H1 (cell line): ENCODE measurements around the gene BNC1. TPM values are rescaled to one million over a fixed set of nuclear protein-coding genes. Genes with fewer than 3 reads are reported as not detected.

Experiments used
- CTCF ChIA-PET: fragments of 300-600 bp; sonication (Branson Sonifier 250); formaldehyde crosslinking; loops from one replicate; lab custom pipeline; 2021; ENCODE audit not compliant: partially characterized antibody; lab: Charles Lee
- POLR2A ChIA-PET: fragments of 300-600 bp; sonication (Branson Sonifier 250); formaldehyde crosslinking; loops from one replicate; lab custom pipeline; 2021; ENCODE audit warnings: inconsistent platforms; ENCODE audit not compliant: partially characterized antibody; lab: Charles Lee
- DNase-seq, 2 experiments: peaks; one replicate each; pipeline versions ENCODE4 v3.0.0 to v3.0.0-alpha.2; 2010 to 2022; ENCODE audit warnings: low spot score in 2 of 2, low read depth in 1 of 2, mixed read lengths in 1 of 2
- FAIRE-seq: peaks from 2 replicates; lab custom pipeline; 2011; peaks lifted over from hg19 to GRCh38; lab: Jason Lieb, UNC
- H2AFZ ChIP-seq: 2 replicates; pipeline ENCODE4 v1.8.1; 2012; ENCODE audit warnings: low read length, inconsistent platforms
- H2AK5ac ChIP-seq: 2 replicates; pipeline ENCODE4 v1.6.1; 2013; ENCODE audit warnings: low read depth, low read length
- H2BK120ac ChIP-seq: replicated peaks from 2 replicates; pipeline ENCODE3; 2013; ENCODE audit warnings: low read depth, low read length, inconsistent platforms
- H2BK12ac ChIP-seq: 2 replicates; pipeline ENCODE4 v1.6.1; 2013; ENCODE audit warnings: low read depth, low read length
- H2BK15ac ChIP-seq: 2 replicates; pipeline ENCODE4 v1.6.1; 2013; ENCODE audit warnings: low read length
- H2BK20ac ChIP-seq: 2 replicates; pipeline ENCODE4 v1.6.1; 2013; ENCODE audit warnings: low read length
- H2BK5ac ChIP-seq: 2 replicates; pipeline ENCODE4 v1.6.1; 2013; ENCODE audit warnings: low read depth, low read length
- H3K14ac ChIP-seq: 2 replicates; pipeline ENCODE4 v1.6.1; 2013; ENCODE audit warnings: inconsistent platforms; ENCODE audit not compliant: insufficient read length
- H3K18ac ChIP-seq: 2 replicates; pipeline ENCODE4 v1.6.1; 2013; ENCODE audit warnings: low read length; ENCODE audit errors: extremely low read depth
- H3K23ac ChIP-seq: 2 replicates; pipeline ENCODE4 v1.6.1; 2013; ENCODE audit warnings: inconsistent platforms; ENCODE audit not compliant: insufficient read length
- H3K23me2 ChIP-seq: 2 replicates; pipeline ENCODE4 v1.6.1; 2013; ENCODE audit warnings: low read depth, low read length
- H3K27ac ChIP-seq: 2 replicates; pipeline ENCODE4 v1.6.1; 2011; ENCODE audit warnings: low read depth, low read length, inconsistent platforms
- H3K27me3 ChIP-seq, 4 experiments: replicated peaks in 1 of 4; 1 replicate in 1 of 4; 2 replicates in 3 of 4; pipeline versions ENCODE4 v1.6.1 to v1.8.1; 2011 to 2013; ENCODE audit warnings: low read length in 3 of 4, mild to moderate bottlenecking in 3 of 4, inconsistent platforms in 2 of 4, mixed read lengths in 2 of 4, moderate library complexity in 1 of 4; ENCODE audit not compliant: control insufficient read depth in 3 of 4, insufficient read depth in 3 of 4; ENCODE audit errors: extremely low read depth in 1 of 4
- H3K36me3 ChIP-seq, 4 experiments: 2 replicates each; pipeline versions ENCODE4 v1.6.1 to v1.8.1; 2011 to 2013; ENCODE audit warnings: mild to moderate bottlenecking in 4 of 4, low read length in 3 of 4, moderate library complexity in 2 of 4, control low read depth in 1 of 4, inconsistent platforms in 1 of 4; ENCODE audit not compliant: insufficient read depth in 4 of 4, control insufficient read depth in 2 of 4
- H3K4ac ChIP-seq: replicated peaks from 2 replicates; pipeline ENCODE3; 2013; ENCODE audit warnings: low read length, low read depth, mixed read lengths, inconsistent platforms; ENCODE audit not compliant: insufficient read length
- H3K4me1 ChIP-seq, 4 experiments: replicated peaks in 1 of 4; 1 replicate in 1 of 4; 2 replicates in 3 of 4; pipeline versions ENCODE4 v1.6.1 to v1.8.1; 2011 to 2013; ENCODE audit warnings: low read length in 3 of 4, inconsistent platforms in 2 of 4, mixed read lengths in 1 of 4; ENCODE audit not compliant: insufficient read depth in 4 of 4, control insufficient read depth in 3 of 4
- H3K4me2 ChIP-seq, 2 experiments: 2 replicates each; pipeline versions ENCODE4 v1.6.1 to v1.8.1; 2011 to 2013; ENCODE audit warnings: low read depth in 2 of 2, low read length in 2 of 2, control low read depth in 1 of 2, inconsistent platforms in 1 of 2, mild to moderate bottlenecking in 1 of 2; ENCODE audit not compliant: insufficient read depth in 1 of 2
- H3K4me3 ChIP-seq, 4 experiments: fragments of 200-600, 300-600 bp in 1 of 4; sonication (generic), shearing (Covaris generic), sonication (Bioruptor Twin) in 1 of 4; 2 replicates each; pipeline versions ENCODE4 v1.5.1 to v1.8.1; 2011 to 2016; ENCODE audit warnings: low read length in 4 of 4, low read depth in 3 of 4, control low read depth in 2 of 4, inconsistent platforms in 2 of 4, mild to moderate bottlenecking in 2 of 4, mixed read lengths in 1 of 4, moderate library complexity in 1 of 4; ENCODE audit not compliant: insufficient read depth in 2 of 4; ENCODE audit errors: extremely low read depth in 1 of 4
- H3K56ac ChIP-seq: replicated peaks from 2 replicates; pipeline ENCODE3; 2013; ENCODE audit warnings: low read depth, mild to moderate bottlenecking, mixed read lengths, low read length, inconsistent platforms; ENCODE audit not compliant: insufficient read length
- H3K79me1 ChIP-seq: 2 replicates; pipeline ENCODE4 v1.6.1; 2013; ENCODE audit warnings: low read depth, low read length, control low read depth
- H3K79me2 ChIP-seq, 2 experiments: 2 replicates each; pipeline versions ENCODE4 v1.6.1 to v1.8.1; 2012 to 2013; ENCODE audit warnings: low read length in 2 of 2, mild to moderate bottlenecking in 2 of 2, inconsistent platforms in 1 of 2; ENCODE audit not compliant: insufficient read depth in 2 of 2, control insufficient read depth in 1 of 2
- H3K9ac ChIP-seq, 4 experiments: replicated peaks in 1 of 4; 1 replicate in 1 of 4; 2 replicates in 3 of 4; pipeline versions ENCODE4 v1.6.1 to v1.8.1; 2011 to 2013; ENCODE audit warnings: low read depth in 3 of 4, low read length in 3 of 4, control low read depth in 2 of 4, mild to moderate bottlenecking in 2 of 4, moderate library complexity in 2 of 4, inconsistent platforms in 1 of 4; ENCODE audit errors: extremely low read depth in 1 of 4
- H3K9me3 ChIP-seq, 2 experiments: 2 replicates each; pipeline versions ENCODE4 v1.6.1 to v1.8.1; 2012 to 2013; ENCODE audit warnings: mild to moderate bottlenecking in 2 of 2, moderate library complexity in 2 of 2, control low read depth in 1 of 2, inconsistent platforms in 1 of 2, low read depth in 1 of 2, low read length in 1 of 2, mixed read lengths in 1 of 2; ENCODE audit not compliant: insufficient read depth in 2 of 2
- H4K20me1 ChIP-seq, 2 experiments: replicated peaks in 1 of 2; 2 replicates each; pipeline versions ENCODE3 to v1.8.1; 2011 to 2013; ENCODE audit warnings: inconsistent platforms in 2 of 2, low read length in 2 of 2, mild to moderate bottlenecking in 1 of 2; ENCODE audit not compliant: insufficient read depth in 2 of 2, control insufficient read depth in 1 of 2
- H4K5ac ChIP-seq: 2 replicates; pipeline ENCODE4 v1.6.1; 2013; ENCODE audit warnings: low read length, low read depth, mixed read lengths, inconsistent platforms; ENCODE audit not compliant: insufficient read length
- H4K8ac ChIP-seq: 2 replicates; pipeline ENCODE4 v1.8.0; 2013; ENCODE audit warnings: mild to moderate bottlenecking, moderate library complexity, low read length, inconsistent platforms; ENCODE audit not compliant: insufficient read depth; ENCODE audit errors: extremely low read depth
- H4K91ac ChIP-seq: replicated peaks from 2 replicates; pipeline ENCODE3; 2013; ENCODE audit warnings: low read length, mixed read lengths, inconsistent platforms; ENCODE audit not compliant: insufficient read length
- ATF2 ChIP-seq: IDR thresholded peaks from 2 replicates; pipeline ENCODE4 v1.6.1; 2012; ENCODE audit warnings: low read length, inconsistent platforms
- BACH1 ChIP-seq: IDR thresholded peaks from 2 replicates; pipeline ENCODE4 v1.6.1; 2012; ENCODE audit warnings: low read length, improper control_type of control experiment
- CHD1 ChIP-seq: IDR thresholded peaks from 2 replicates; pipeline ENCODE4 v1.6.1; 2012; ENCODE audit warnings: low read depth, low read length, improper control_type of control experiment
- EGR1 ChIP-seq: IDR thresholded peaks from 2 replicates; pipeline ENCODE4 v1.6.1; 2011; ENCODE audit warnings: low read depth, low read length, borderline replicate concordance
- FOSL1 ChIP-seq: IDR thresholded peaks from 2 replicates; pipeline ENCODE4 v1.6.1; 2011; ENCODE audit warnings: mild to moderate bottlenecking, low read depth, low read length, moderate library complexity; ENCODE audit not compliant: insufficient read depth
- HDAC2 ChIP-seq, 2 experiments: fragments of 300-600 bp in 1 of 2; sonication (generic) in 1 of 2; IDR thresholded peaks; 2 replicates each; pipeline ENCODE4 v1.6.1; 2011 to 2012; ENCODE audit warnings: low read depth in 2 of 2, low read length in 2 of 2, mild to moderate bottlenecking in 2 of 2, moderate library complexity in 2 of 2, borderline replicate concordance in 1 of 2, inconsistent platforms in 1 of 2
- MAFK ChIP-seq: IDR thresholded peaks from 2 replicates; pipeline ENCODE4 v1.6.1; 2012; ENCODE audit warnings: low read depth, mild to moderate bottlenecking, improper control_type of control experiment, low read length
- RBBP5 ChIP-seq: IDR thresholded peaks from 2 replicates; pipeline ENCODE4 v1.7.1; 2012; ENCODE audit warnings: low read depth, mild to moderate bottlenecking, inconsistent platforms, low read length, moderate library complexity, borderline replicate concordance
- RXRA ChIP-seq: IDR thresholded peaks from 2 replicates; pipeline ENCODE4 v1.6.1; 2011; ENCODE audit warnings: low read depth, mild to moderate bottlenecking, low read length, moderate library complexity; ENCODE audit not compliant: insufficient read depth
- SAP30 ChIP-seq: fragments of 300-600 bp; sonication (generic); IDR thresholded peaks from 2 replicates; pipeline ENCODE4 v1.7.1; 2012; ENCODE audit warnings: low read length, moderate library complexity, mild to moderate bottlenecking, inconsistent platforms; ENCODE audit not compliant: insufficient read depth, insufficient replicate concordance
- SIN3A ChIP-seq, 2 experiments: IDR thresholded peaks in 1 of 2; conservative IDR thresholded peaks in 1 of 2; 2 replicates each; pipeline ENCODE4 v1.6.1; 2011 to 2012; ENCODE audit warnings: low read length in 2 of 2, improper control_type of control experiment in 1 of 2, low read depth in 1 of 2, mild to moderate bottlenecking in 1 of 2
- TCF12 ChIP-seq: IDR thresholded peaks from 2 replicates; pipeline ENCODE4 v1.6.1; 2011; ENCODE audit warnings: low read depth, mild to moderate bottlenecking, low read length
- WGBS, 2 experiments: shearing (Covaris generic) in 1 of 2; methylation state at CpG; one replicate each; pipeline versions ENCODE4 v1.1.6 to v1.1.7; 2013 to 2015; ENCODE audit warnings: low lambda C conversion rate in 2 of 2, mixed read lengths in 2 of 2, inconsistent platforms in 1 of 2, low coverage in 1 of 2, missing lambda C conversion rate in 1 of 2; ENCODE audit not compliant: insufficient replicate concordance in 2 of 2, insufficient coverage in 1 of 2, insufficient read length in 1 of 2; ENCODE audit errors: extremely low coverage in 1 of 2, missing lambda C conversion rate in 1 of 2; 5-methylcytosine and 5-hydroxymethylcytosine counted together
- polyA plus RNA-seq, 7 experiments: library from polyadenylated mRNA; depleted of rRNA in 3 of 7; stranded (reverse) in 5 of 7; unstranded in 2 of 7; fragments of >200 nt in 5 of 7; fragments of 200-250 nt in 2 of 7; gene quantifications; 1 replicate in 5 of 7; 2 replicates in 1 of 7; 4 replicates in 1 of 7; pipeline versions ENCODE4 v1.2.1 to v1.2.3, GENCODE V29; 2011 to 2013; ENCODE audit warnings: missing spikeins in 2 of 7, mixed read lengths in 2 of 7
- total RNA-seq: library from RNA; stranded (reverse); fragmentation: NEBNext Ultra II Directional; extraction: Animal tissue kit (Norgen Biotek cat#: 25700); gene quantifications from 2 replicates; pipeline ENCODE4 v1.2.1, GENCODE V29; 2021

The BNC1 gene
- total and polyA plus RNA-seq, 2 of the 8 experiments (the other 6 are each of a cell fraction or from before 2014, with no cell fraction given) = 0.99 to 2.1 TPM

GRCh38 chr15:83306561-83306960, 22.1 kb upstream of the BNC1 start:
- H4K91ac ChIP-seq = no peak overlapping the region
- no peaks in the 10 kb centered on the region; the same call in none of the 2 replicates for H3K23me2 ChIP-seq
- no peaks in the 10 kb centered on the region; a peak in 1 of 7 replicates for H3K27me3 ChIP-seq
- H3K18ac ChIP-seq = no peak overlapping the region
- no peak overlapping the region for H2BK5ac ChIP-seq
- no peak overlapping the region for H3K4ac ChIP-seq
- no peaks in the 10 kb centered on the region for H3K36me3 ChIP-seq
- H3K23ac ChIP-seq = no peak overlapping the region
- DNase-seq = no peak
- peaks cover 9 to 32% (median 19%) of the 10 kb centered on the region in 4 experiments for H3K4me1 ChIP-seq
- H4K8ac ChIP-seq = no peak overlapping the region
- H2AFZ ChIP-seq = no peak overlapping the region
- H2BK12ac ChIP-seq = no peak overlapping the region; the same call in 1 of the 2 replicates
- no peak overlapping the region for H3K14ac ChIP-seq
- H2BK120ac ChIP-seq = no peak overlapping the region
- H2BK20ac ChIP-seq = no peak overlapping the region
- H3K4me3 ChIP-seq = no peak overlapping the region
- WGBS, 2 experiments = 80% methylated on average over 3 of the region's 3 CpGs; no CpG with 5 or more reads in 1 of the 2 experiments
- no peaks in the 10 kb centered on the region for H3K9me3 ChIP-seq
- H2BK15ac ChIP-seq = no peak overlapping the region
- POLR2A ChIA-PET = no interaction called here
- H3K4me2 ChIP-seq = 0 out of 4 replicates have a peak overlapping the region, but pooled peaks of 1 of the 2 experiments have one; percentile 33
- H3K27ac ChIP-seq = no peak overlapping the region
- H3K56ac ChIP-seq = no peak overlapping the region
- no peaks in the 10 kb centered on the region for H4K20me1 ChIP-seq
- H2AK5ac ChIP-seq = no peak overlapping the region
- H4K5ac ChIP-seq = no peak overlapping the region
- H3K79me1 ChIP-seq = no peaks in the 10 kb centered on the region
- no peak for FAIRE-seq
- CTCF ChIA-PET = interaction anchor here (0.9 to 2.2 kb wide), 4 partner anchors 8 to 130 kb away, joined by 4 to 10 read pairs (median 6); no protein-coding TSS in a partner anchor
- H3K9ac ChIP-seq = no peak overlapping the region
- no peaks in the 10 kb centered on the region for H3K79me2 ChIP-seq
- no peak for TF ChIP-seq RBBP5
- TF ChIP-seq MAFK = no peak
- TF ChIP-seq SAP30 = no peak
- no peak for TF ChIP-seq ATF2
- TF ChIP-seq SIN3A (conservative IDR thresholded peaks at IDR 0.05 in 1 of 2, IDR thresholded peaks at IDR 0.05 in 1 of 2; ENCODE audit: low read depth in 1 of 2, low read length in 2 of 2) = no peak
- no peak for TF ChIP-seq CHD1
- no peak for TF ChIP-seq FOSL1
- TF ChIP-seq BACH1 = no peak
- no peak for TF ChIP-seq TCF12
- no peak for TF ChIP-seq EGR1
- TF ChIP-seq HDAC2 (IDR thresholded peaks at IDR 0.05; ENCODE audit: borderline replicate concordance in 1 of 2, low read depth in 2 of 2, low read length in 2 of 2) = no peak
- no peak for TF ChIP-seq RXRA
